ENCODE data around the gene ACAN.
A peak's percentile ranks its signal among the peaks of the same experiment; 100 is the strongest.

Gene ACAN

GRCh38 chr15:88803241-88803919 is at the start of gene ACAN:
TSS of gene ACAN (plus strand) at chr15:88803436. CDS start at chr15:88836207, 32,771 bp downstream.
- peak; percentile 75 for DNase-seq

- DNase-seq: no peak
These were observed 46.7 kb upstream of the ACAN start for GRCh38 chr15:88756521-88756920.

- DNase-seq: no peak
These were observed 46.3 kb upstream of the ACAN start for GRCh38 chr15:88756921-88757320.

- no peak for DNase-seq
These were observed 43.4 kb upstream of the ACAN start for GRCh38 chr15:88759872-88760271.

- DNase-seq: no peak
These were observed 38.8 kb upstream of the ACAN start for GRCh38 chr15:88764448-88764847.

- no peak for DNase-seq
These were observed 38.0 kb upstream of the ACAN start for GRCh38 chr15:88765212-88765611.

GRCh38 chr15:88769161-88769971 is 33.9 kb upstream of the ACAN start:
- DNase-seq: peak; percentile 83

GRCh38 chr15:88775776-88776175 is 27.5 kb upstream of the ACAN start:
- DNase-seq: no peak

GRCh38 chr15:88776646-88777045 is 26.6 kb upstream of the ACAN start:
- DNase-seq: no peak

- no peak for DNase-seq
These were observed 23.3 kb upstream of the ACAN start for GRCh38 chr15:88779944-88780343.

- DNase-seq: no peak
These were observed 20.8 kb upstream of the ACAN start for GRCh38 chr15:88782465-88782864.

GRCh38 chr15:88785217-88785616 is 18.0 kb upstream of the ACAN start:
- DNase-seq: no peak

GRCh38 chr15:88788036-88788435 is 15.2 kb upstream of the ACAN start:
- DNase-seq: no peak

GRCh38 chr15:88788816-88789215 is 14.4 kb upstream of the ACAN start:
- no peak for DNase-seq

GRCh38 chr15:88790486-88790885 is 12.8 kb upstream of the ACAN start:
- no peak for DNase-seq

GRCh38 chr15:88791637-88792036 is 11.6 kb upstream of the ACAN start:
- DNase-seq: no peak

- DNase-seq: peak; percentile 34
These were observed 10.6 kb upstream of the ACAN start for GRCh38 chr15:88792342-88793282.

GRCh38 chr15:88794001-88794400 is 9.2 kb upstream of the ACAN start:
- DNase-seq: no peak

- no peak for DNase-seq
These were observed 5.4 kb upstream of the ACAN start for GRCh38 chr15:88797663-88798339.

GRCh38 chr15:88799341-88799740 is 3.9 kb upstream of the ACAN start:
- no peak for DNase-seq

- DNase-seq: no peak
These were observed 3.2 kb upstream of the ACAN start for GRCh38 chr15:88800026-88800425.

GRCh38 chr15:88800738-88801137 is 2.5 kb upstream of the ACAN start:
- peak; percentile 36 for DNase-seq
